ENCODE results near the gene NELFA. TPM values are rescaled to one million over a fixed set of nuclear protein-coding genes. Genes with fewer than 3 reads are reported as not detected.

Gene NELFA
- total and polyA plus RNA-seq, 8 donors = 5.8 to 82.9 (median 20.1) TPM

- Histone ChIP-seq H3K9me3 (peaks cover 0 to 5% (median 0%) of the 10 kb centered on the region in 4 donors), H3K4me3 (peak overlapping the region in 3 of 4 donors; percentile 65 to 85 (median 67)), H3K27me3 (peaks cover 14 to 81% (median 45%) of the 10 kb centered on the region in 3 donors), H3K4me1 (peaks cover 24 to 36% (median 32%) of the 10 kb centered on the region in 4 donors), H3K27ac (no peak overlapping the region), H3K36me3 (no peaks in the 10 kb centered on the region)
- DNase-seq = no peak
- intact Hi-C loops (cut with DNase I; ENCODE audit: low total_unique reads) = no loop called here
- WGBS, 5 donors = 79 to 87% (median 83%) methylated on average over 8 of the region's 8 CpGs
- TF ChIP-seq POLR2AphosphoS5 (IDR thresholded peaks at IDR 0.05) = no peak
- TF ChIP-seq CTCF (IDR thresholded peaks at IDR 0.05) = no peak
- no peak for TF ChIP-seq EP300 (IDR thresholded peaks at IDR 0.05)
- no peak for TF ChIP-seq POLR2A (IDR thresholded peaks at IDR 0.05)
These were observed 34.2 kb upstream of the NELFA start for GRCh38 chr4:2042947-2043395.

GRCh38 chr4:2042204-2042946, 33.6 kb upstream of the NELFA start:
- DNase-seq = peak; percentile 49 to 69
- peak overlapping the region; percentile 65 to 85 (median 71) for H3K4me3 ChIP-seq
- peak overlapping the region in 2 of 5 donors; percentile 47 to 69 for H3K27ac ChIP-seq
- intact Hi-C loops (cut with DNase I; ENCODE audit: low total_unique reads) = no loop called here
- H3K4me1 ChIP-seq = peaks cover 24 to 36% (median 32%) of the 10 kb centered on the region in 4 donors
- H3K27me3 ChIP-seq = peaks cover 14 to 75% (median 40%) of the 10 kb centered on the region in 3 donors
- H3K36me3 ChIP-seq = no peaks in the 10 kb centered on the region
- TF ChIP-seq POLR2A (IDR thresholded peaks at IDR 0.05) (no peak), EP300 (IDR thresholded peaks at IDR 0.05) (no peak), POLR2AphosphoS5 (IDR thresholded peaks at IDR 0.05) (no peak), CTCF (IDR thresholded peaks at IDR 0.05) (no peak)
- peaks cover 0 to 5% (median 0%) of the 10 kb centered on the region in 4 donors for H3K9me3 ChIP-seq
- WGBS, 5 donors = 2 to 38% (median 6%) methylated on average over 2 to 80 of the region's 80 CpGs

GRCh38 chr4:2041239-2042130, 32.7 kb upstream of the NELFA start:
- WGBS, 5 donors = 0 to 4% (median 1%) methylated on average over 10 to 94 of the region's 94 CpGs
- TF ChIP-seq POLR2AphosphoS5 (IDR thresholded peaks at IDR 0.05) = peak in 1 of 3 donors; percentile 36
- TF ChIP-seq CTCF (IDR thresholded peaks at IDR 0.05) = no peak
- Histone ChIP-seq H3K4me1 (peaks cover 24 to 29% (median 29%) of the 10 kb centered on the region in 4 donors), H3K27ac (peak overlapping the region in 2 of 5 donors; percentile 47 to 69), H3K4me3 (peak overlapping the region; percentile 65 to 85 (median 71)), H3K9me3 (peaks cover 0 to 5% (median 0%) of the 10 kb centered on the region in 4 donors), H3K36me3 (no peaks in the 10 kb centered on the region), H3K27me3 (peaks cover 14 to 71% (median 31%) of the 10 kb centered on the region in 3 donors)
- DNase-seq = peak; percentile 80 to 91
- intact Hi-C loops (cut with DNase I; ENCODE audit: low total_unique reads) = no loop called here
